ENCODE data around the gene OPA3. TPM values are rescaled to one million over a fixed set of nuclear protein-coding genes. Genes with fewer than 3 reads are reported as not detected.

Gene OPA3
- total and polyA plus RNA-seq, 10 of the 15 experiments (the other 5 are each of a cell fraction or from before 2014, with no cell fraction given) = 2.2 to 24.3 (median 13.3) TPM

GRCh38 chr19:45492137-45492626, 92.4 kb downstream of the OPA3 start (continued):
- TF ChIP-seq, protein P1, sequence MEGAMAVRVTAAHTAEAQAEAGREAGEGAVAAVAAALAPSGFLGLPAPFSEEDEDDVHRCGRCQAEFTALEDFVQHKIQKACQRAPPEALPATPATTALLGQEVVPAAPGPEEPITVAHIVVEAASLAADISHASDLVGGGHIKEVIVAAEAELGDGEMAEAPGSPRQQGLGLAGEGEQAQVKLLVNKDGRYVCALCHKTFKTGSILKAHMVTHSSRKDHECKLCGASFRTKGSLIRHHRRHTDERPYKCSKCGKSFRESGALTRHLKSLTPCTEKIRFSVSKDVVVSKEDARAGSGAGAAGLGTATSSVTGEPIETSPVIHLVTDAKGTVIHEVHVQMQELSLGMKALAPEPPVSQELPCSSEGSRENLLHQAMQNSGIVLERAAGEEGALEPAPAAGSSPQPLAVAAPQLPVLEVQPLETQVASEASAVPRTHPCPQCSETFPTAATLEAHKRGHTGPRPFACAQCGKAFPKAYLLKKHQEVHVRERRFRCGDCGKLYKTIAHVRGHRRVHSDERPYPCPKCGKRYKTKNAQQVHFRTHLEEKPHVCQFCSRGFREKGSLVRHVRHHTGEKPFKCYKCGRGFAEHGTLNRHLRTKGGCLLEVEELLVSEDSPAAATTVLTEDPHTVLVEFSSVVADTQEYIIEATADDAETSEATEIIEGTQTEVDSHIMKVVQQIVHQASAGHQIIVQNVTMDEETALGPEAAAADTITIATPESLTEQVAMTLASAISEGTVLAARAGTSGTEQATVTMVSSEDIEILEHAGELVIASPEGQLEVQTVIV (IDR thresholded peaks at IDR 0.05; ENCODE audit: borderline replicate concordance, partially characterized antibody) = no peak
- TF ChIP-seq BHLHE40 (IDR thresholded peaks at IDR 0.05; ENCODE audit: borderline replicate concordance in 1 of 2, low read depth in 2 of 2, low read length in 1 of 2) (no peak), TARDBP (IDR thresholded peaks at IDR 0.05; ENCODE audit: borderline replicate concordance) (no peak), NR2C1 (IDR thresholded peaks at IDR 0.05) (no peak)

DNA sequence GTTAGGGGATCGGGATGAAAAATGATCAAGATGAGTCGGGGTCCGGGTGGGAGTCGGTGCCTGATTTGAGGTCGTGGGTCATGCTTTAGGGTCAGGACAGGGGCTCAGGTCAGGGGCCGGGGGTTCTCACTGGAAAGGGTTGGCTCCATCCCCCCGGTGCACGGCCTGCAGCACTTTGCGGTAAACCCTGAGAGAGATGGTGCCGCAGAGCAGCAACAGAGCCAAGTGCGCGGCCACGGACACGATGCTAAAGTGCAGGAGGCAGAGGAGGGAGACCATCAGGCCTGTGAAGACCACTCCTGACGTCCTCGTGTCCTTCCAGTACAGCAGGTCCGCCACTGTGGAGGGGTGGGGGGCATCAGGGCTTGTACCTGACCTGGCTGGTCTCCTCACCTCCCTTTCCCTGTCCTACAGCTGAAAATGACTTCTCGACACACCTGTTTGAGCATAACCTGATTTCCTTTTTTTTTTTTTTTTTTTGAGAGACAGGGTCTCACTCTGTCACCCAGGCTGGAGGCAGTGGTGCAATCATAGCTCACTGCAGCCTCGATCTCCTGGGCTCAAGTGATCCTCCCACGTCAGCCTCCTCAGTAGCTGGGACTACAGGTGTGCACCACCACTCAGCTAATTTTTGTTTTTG, 95.3 kb downstream of the OPA3 start:
- H3K9ac ChIP-seq (ENCODE audit: control insufficient read depth, insufficient read depth, low read length) = no peak overlapping the region
- H3K27me3 ChIP-seq (replicated peaks in 1 of 2; ENCODE audit: control insufficient read depth in 2 of 2, insufficient read depth in 2 of 2, low read length in 1 of 2) = no peaks in the 10 kb centered on the region
- H3K9me3 ChIP-seq (replicated peaks; ENCODE audit: control insufficient read depth, insufficient read depth, low read length) = no peaks in the 10 kb centered on the region
- ChIA-PET SMC1A (ENCODE audit: uncharacterized antibody, unreplicated experiment) (interaction anchor here (0.6 kb wide), 1 partner anchor 179 kb away, joined by 3 read pairs; the partner anchor contains the start of gene GIPR), RAD21 (ENCODE audit: unreplicated experiment) (interaction anchor here (1.3 to 1.6 kb wide), 3 partner anchors 11 to 153 kb away, joined by 4 to 6 read pairs (median 5); no protein-coding TSS in a partner anchor), POLR2A (interaction anchor here (0.8 kb wide), 1 partner anchor 11 kb away, joined by 3 read pairs; no protein-coding TSS in a partner anchor), CTCF (interaction anchor here (0.6 to 2.6 kb wide), 5 partner anchors 11 to 152 kb away, joined by 3 to 12 read pairs (median 3); no protein-coding TSS in a partner anchor)
- 64% methylated on average over 20 of the region's 20 CpGs for WGBS (ENCODE audit: insufficient coverage, insufficient replicate concordance, low lambda C conversion rate, missing lambda C conversion rate)
- 0 out of 2 replicates have a peak, but pooled peaks cover 3% of the 10 kb centered on the region for H3K4me1 ChIP-seq (ENCODE audit: control insufficient read depth, insufficient read depth, low read length)
- DNase-seq (ENCODE audit: low read depth, low spot score) (no peak), ATAC-seq (no peak), FAIRE-seq (no peak)
- H2AFZ ChIP-seq (ENCODE audit: control insufficient read depth, low read depth, low read length) = no peak overlapping the region
- H3K36me3 ChIP-seq (ENCODE audit: control insufficient read depth in 2 of 2, insufficient read depth in 2 of 2, low read length in 1 of 2) = no peaks in the 10 kb centered on the region
- H3K4me3 ChIP-seq = no peak overlapping the region
- no peaks in the 10 kb centered on the region for H4K20me1 ChIP-seq (ENCODE audit: control insufficient read depth, insufficient read depth)
- H3K4me2 ChIP-seq (ENCODE audit: control insufficient read depth, insufficient read depth) = no peak overlapping the region
- no peak overlapping the region for H3K27ac ChIP-seq (ENCODE audit: control insufficient read depth, insufficient read depth)
- intact Hi-C loops (cut with micrococcal nuclease; ENCODE audit: unreplicated experiment) (loop anchor here (10.0 kb wide), 1 partner anchor 395 kb away; the partner anchor contains the start of gene PPP1R37), in situ Hi-C loops (cut with MboI) (no loop called here)
- no TSS peak for BruUV-seq (replicated peaks)
- no peaks in the 10 kb centered on the region for H3K79me2 ChIP-seq (ENCODE audit: control insufficient read depth, insufficient read depth, low read length)
- TF ChIP-seq ZNF217 (IDR thresholded peaks at IDR 0.05) = no peak
- no peak for TF ChIP-seq SIX5 (IDR thresholded peaks at IDR 0.05; ENCODE audit: low read depth, low read length, severe bottlenecking)
- no peak for TF ChIP-seq ZSCAN29 (IDR thresholded peaks at IDR 0.05)
- no peak for TF ChIP-seq PAX8 (IDR thresholded peaks at IDR 0.05)
- no peak for TF ChIP-seq KLF5 (IDR thresholded peaks at IDR 0.05; ENCODE audit: partially characterized antibody)
- no peak for TF ChIP-seq TBL1XR1 (IDR thresholded peaks at IDR 0.05; ENCODE audit: low read depth, low read length)
- TF ChIP-seq RBBP5 (conservative IDR thresholded peaks at IDR 0.05) = no peak
- TF ChIP-seq, protein P1 (IDR thresholded peaks at IDR 0.05; ENCODE audit: borderline replicate concordance, partially characterized antibody) = no peak
- no peak for TF ChIP-seq EED (IDR thresholded peaks at IDR 0.05; ENCODE audit: low read depth)
- TF ChIP-seq IRF4 (IDR thresholded peaks at IDR 0.05; ENCODE audit: low read depth, low read length) = no peak
- TF ChIP-seq SMC3 (IDR thresholded peaks at IDR 0.05; ENCODE audit: borderline replicate concordance, low read length) = no peak
- TF ChIP-seq YY1 (IDR thresholded peaks at IDR 0.05; ENCODE audit: low read depth, low read length) = no peak
- TF ChIP-seq SPI1 (IDR thresholded peaks at IDR 0.05; ENCODE audit: borderline replicate concordance, insufficient read depth, low read depth, low read length) = no peak
- no peak for TF ChIP-seq ZNF622 (IDR thresholded peaks at IDR 0.05)
- no peak for TF ChIP-seq MYB (IDR thresholded peaks at IDR 0.05; ENCODE audit: borderline replicate concordance, low read depth, low read length)

Measured in GM12878 (cell line).